ENCODE results near the gene SHC2. TPM values are rescaled to one million over a fixed set of nuclear protein-coding genes. Genes with fewer than 3 reads are reported as not detected.

Gene SHC2
- total and polyA plus RNA-seq, 11 donors, result 6.7 to 35.8 (median 14.6) TPM

GRCh38 chr19:501646-502045 lies 40.8 kb upstream of the SHC2 start:
- H3K27ac ChIP-seq, result no peak overlapping the region
- WGBS, 4 donors, result 75 to 84% (median 83%) methylated on average over 11 to 17 of the region's 17 CpGs
- peaks cover 16 to 40% (median 22%) of the 10 kb centered on the region in 9 donors for H3K27me3 ChIP-seq
- H3K4me3 ChIP-seq, result no peak overlapping the region
- DNase-seq (peak in 2 of 5 donors; percentile 18 to 24), ATAC-seq (no peak)
- intact Hi-C loops (cut with DNase I), result no loop called here
- peaks cover 0 to 20% (median 5%) of the 10 kb centered on the region in 12 donors for H3K4me1 ChIP-seq
- TF ChIP-seq CTCF (IDR thresholded peaks at IDR 0.05) (no peak), POLR2A (IDR thresholded peaks at IDR 0.05) (no peak)
- H3K36me3 ChIP-seq, result no peaks in the 10 kb centered on the region
- H3K9me3 ChIP-seq, result no peaks in the 10 kb centered on the region

- no peak overlapping the region for H3K4me3 ChIP-seq
- H3K9me3 ChIP-seq, result no peaks in the 10 kb centered on the region
- WGBS, 4 donors, result 77 to 81% (median 79%) methylated on average over 31 of the region's 31 CpGs
- no peak overlapping the region for H3K27ac ChIP-seq
- intact Hi-C loops (cut with DNase I), result no loop called here
- DNase-seq, result no peak
- no peak for ATAC-seq
- TF ChIP-seq POLR2A (IDR thresholded peaks at IDR 0.05) (no peak), CTCF (IDR thresholded peaks at IDR 0.05) (no peak)
- peaks cover 20 to 51% (median 33%) of the 10 kb centered on the region in 9 donors for H3K27me3 ChIP-seq
- peaks cover 0 to 23% (median 5%) of the 10 kb centered on the region in 12 donors for H3K4me1 ChIP-seq
- H3K36me3 ChIP-seq, result no peaks in the 10 kb centered on the region
Observed at GRCh38 chr19:498977-499623, 38.3 kb upstream of the SHC2 start.

GRCh38 chr19:498511-498891 lies 37.7 kb upstream of the SHC2 start:
- DNase-seq, result no peak
- no peaks in the 10 kb centered on the region for H3K9me3 ChIP-seq
- intact Hi-C loops (cut with DNase I), result no loop called here
- H3K27ac ChIP-seq, result no peak overlapping the region
- peaks cover 0 to 23% (median 5%) of the 10 kb centered on the region in 12 donors for H3K4me1 ChIP-seq
- TF ChIP-seq CTCF (IDR thresholded peaks at IDR 0.05) (no peak), POLR2A (IDR thresholded peaks at IDR 0.05) (no peak)
- peaks cover 20 to 51% (median 33%) of the 10 kb centered on the region in 9 donors for H3K27me3 ChIP-seq
- 23 to 40% (median 26%) methylated on average over 16 to 26 of the region's 26 CpGs for WGBS, 4 donors
- peak overlapping the region in 1 of 12 donors; percentile 11 for H3K4me3 ChIP-seq
- no peak for ATAC-seq
- H3K36me3 ChIP-seq, result no peaks in the 10 kb centered on the region

- Histone ChIP-seq H3K27me3 (peaks cover 20 to 51% (median 33%) of the 10 kb centered on the region in 9 donors), H3K4me3 (peak overlapping the region in 6 of 12 donors; percentile 9 to 37 (median 16)), H3K36me3 (no peaks in the 10 kb centered on the region), H3K4me1 (peaks cover 0 to 23% (median 5%) of the 10 kb centered on the region in 12 donors), H3K9me3 (no peaks in the 10 kb centered on the region), H3K27ac (no peak overlapping the region)
- peak in 2 of 5 donors; percentile 14 to 20 for DNase-seq
- 6 to 28% (median 9%) methylated on average over 22 to 50 of the region's 50 CpGs for WGBS, 4 donors
- peak in 1 of 4 donors; percentile 6 for ATAC-seq
- intact Hi-C loops (cut with DNase I), result no loop called here
- no peak for TF ChIP-seq CTCF (IDR thresholded peaks at IDR 0.05)
- no peak for TF ChIP-seq POLR2A (IDR thresholded peaks at IDR 0.05)
Observed at GRCh38 chr19:497869-498510, 37.2 kb upstream of the SHC2 start.
